GM12891 (cell line): ENCODE measurements around the gene CBLL2. TPM values are rescaled to one million over a fixed set of nuclear protein-coding genes. Genes with fewer than 3 reads are reported as not detected.
"Not testable (repeated sequence)": the region's sequence is repeated elsewhere in the genome, so short reads cannot be mapped to it uniquely, and the experiment has no call there.

Experiments used
- DNase-seq: peaks from one replicate; pipeline ENCODE4 v3.0.0; 2011; ENCODE audit warnings: low spot score; ENCODE audit not compliant: insufficient read length
- FAIRE-seq: peaks from 2 replicates; lab custom pipeline; 2011; peaks lifted over from hg19 to GRCh38; lab: Jason Lieb, UNC
- PAX5 ChIP-seq: IDR thresholded peaks from 2 replicates; pipeline ENCODE4 v1.6.1; 2011; ENCODE audit warnings: low read length, moderate library complexity, mild to moderate bottlenecking; ENCODE audit not compliant: insufficient read depth, severe bottlenecking
- POLR2A ChIP-seq: IDR thresholded peaks from 2 replicates; pipeline ENCODE4 v1.6.1; 2011; ENCODE audit warnings: low read depth, low read length, control low read depth
- POLR2AphosphoS5 ChIP-seq: IDR thresholded peaks from 2 replicates; pipeline ENCODE4 v1.6.1; 2011; ENCODE audit warnings: low read depth, low read length, control low read depth
- POU2F2 ChIP-seq: IDR thresholded peaks from 2 replicates; pipeline ENCODE4 v1.6.1; 2011; ENCODE audit warnings: low read depth, mild to moderate bottlenecking, control low read depth, low read length, moderate library complexity
- SPI1 ChIP-seq: IDR thresholded peaks from 2 replicates; pipeline ENCODE4 v1.6.1; 2011; ENCODE audit warnings: low read depth, low read length, control low read depth
- TAF1 ChIP-seq: IDR thresholded peaks from 2 replicates; pipeline ENCODE4 v1.6.1; 2011; ENCODE audit warnings: low read depth, low read length, control low read depth
- polyA plus RNA-seq: library from polyadenylated mRNA; unstranded; fragments of >200 nt; gene quantifications from one replicate; pipeline ENCODE4 v1.2.1, GENCODE V29; 2012; ENCODE audit warnings: low read depth, missing spikeins, inconsistent platforms; ENCODE audit not compliant: missing spikeins

The CBLL2 gene, protein sequence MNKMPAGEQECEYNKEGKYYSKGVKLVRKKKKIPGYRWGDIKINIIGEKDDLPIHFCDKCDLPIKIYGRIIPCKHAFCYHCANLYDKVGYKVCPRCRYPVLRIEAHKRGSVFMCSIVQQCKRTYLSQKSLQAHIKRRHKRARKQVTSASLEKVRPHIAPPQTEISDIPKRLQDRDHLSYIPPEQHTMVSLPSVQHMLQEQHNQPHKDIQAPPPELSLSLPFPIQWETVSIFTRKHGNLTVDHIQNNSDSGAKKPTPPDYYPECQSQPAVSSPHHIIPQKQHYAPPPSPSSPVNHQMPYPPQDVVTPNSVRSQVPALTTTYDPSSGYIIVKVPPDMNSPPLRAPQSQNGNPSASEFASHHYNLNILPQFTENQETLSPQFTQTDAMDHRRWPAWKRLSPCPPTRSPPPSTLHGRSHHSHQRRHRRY
- polyA plus RNA-seq: not detected

DNA sequence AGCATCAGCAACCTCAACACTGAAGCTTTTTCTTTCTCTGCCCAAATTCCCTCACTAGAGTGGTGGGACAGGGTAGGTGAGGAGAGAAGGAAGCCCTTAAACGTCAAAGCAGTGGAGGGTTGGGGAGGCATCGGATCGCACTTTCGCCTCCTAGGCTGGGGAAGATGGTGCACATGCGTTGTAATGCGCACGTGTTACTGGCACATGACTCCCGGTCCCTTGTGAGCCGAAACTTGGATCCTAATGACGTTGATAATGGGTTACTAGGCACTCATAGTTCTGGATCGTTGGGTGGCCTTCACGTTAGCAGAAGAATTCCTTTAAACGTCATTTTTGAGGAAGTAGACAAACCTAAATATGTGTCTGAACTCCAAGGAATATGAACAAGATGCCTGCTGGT is at the start of gene CBLL2:
Gene CBLL2, plus strand, starts transcription at position 301 of the 400 bp plus-strand sequence. Its CDS starts 79 bp downstream, at position 380.
- no peak for TF ChIP-seq POLR2AphosphoS5
- FAIRE-seq (no peak), DNase-seq (no peak)

DNA sequence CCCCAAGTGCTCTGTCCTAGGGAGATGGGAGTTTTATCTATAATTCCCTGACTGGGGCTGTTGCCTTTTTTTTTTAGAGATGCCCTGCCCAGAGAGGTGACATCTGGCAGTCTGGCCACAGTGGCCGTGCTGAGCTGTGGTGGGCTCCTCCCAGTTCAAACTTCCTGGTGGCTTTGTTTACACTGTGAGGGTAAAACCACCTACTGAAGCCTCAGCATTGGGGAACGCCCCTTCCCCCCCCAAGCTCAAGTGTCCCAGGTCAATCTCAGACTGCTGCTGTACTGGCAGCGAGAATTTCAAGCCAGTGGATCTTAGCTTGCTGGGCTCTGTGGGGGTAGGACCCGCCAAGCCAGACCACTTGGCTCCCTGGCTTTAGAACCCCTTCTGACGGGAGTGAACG is 38.3 kb upstream of the CBLL2 start:
- FAIRE-seq (no peak), DNase-seq (no peak)
- no peak for TF ChIP-seq POLR2A
- no peak for TF ChIP-seq TAF1
- TF ChIP-seq PAX5: no peak
- TF ChIP-seq POU2F2: no peak
- no peak for TF ChIP-seq SPI1
- no peak for TF ChIP-seq POLR2AphosphoS5

DNA sequence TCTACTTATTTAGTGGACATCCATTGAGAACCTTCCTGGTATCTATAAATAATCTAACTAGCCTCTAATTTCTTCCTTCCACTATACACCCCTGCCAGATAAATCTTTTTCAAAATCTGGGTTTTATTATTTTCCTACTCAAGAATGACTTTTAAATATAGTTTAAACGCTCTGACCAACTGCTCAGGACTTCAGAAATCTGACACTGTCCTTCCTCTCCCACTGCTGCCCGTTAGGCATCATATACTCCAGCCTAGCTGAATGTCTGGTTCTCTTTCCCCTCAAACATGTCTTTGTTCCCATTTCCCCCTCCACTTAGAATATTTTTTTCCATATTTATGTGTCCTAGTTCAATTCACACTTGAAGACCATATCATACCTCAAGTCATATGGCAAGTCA is 35.2 kb upstream of the CBLL2 start:
- TF ChIP-seq POU2F2 (no peak), PAX5 (no peak), SPI1 (no peak), TAF1 (no peak), POLR2A (no peak), POLR2AphosphoS5 (no peak)
- no peak for DNase-seq
- FAIRE-seq: no peak

DNA sequence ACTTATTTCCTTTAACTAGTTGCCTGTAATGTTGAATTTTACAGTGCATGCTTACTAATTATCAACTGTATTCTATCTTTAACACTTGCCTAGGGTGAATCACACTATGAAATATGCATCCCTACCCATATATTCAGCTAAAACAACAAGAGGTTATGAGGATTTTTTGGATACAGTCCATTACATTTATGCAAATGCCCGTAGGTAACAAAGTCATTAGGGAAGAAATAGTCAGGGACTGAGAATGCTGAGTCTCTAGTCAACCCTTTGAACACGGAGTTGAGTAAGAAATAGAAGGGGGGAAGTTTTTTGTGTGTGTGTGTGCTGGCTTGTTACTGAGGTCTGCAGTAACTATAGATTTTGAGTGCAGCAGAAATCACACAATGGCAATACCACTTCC is 26.1 kb upstream of the CBLL2 start:
- DNase-seq (no peak), FAIRE-seq (no peak)

DNA sequence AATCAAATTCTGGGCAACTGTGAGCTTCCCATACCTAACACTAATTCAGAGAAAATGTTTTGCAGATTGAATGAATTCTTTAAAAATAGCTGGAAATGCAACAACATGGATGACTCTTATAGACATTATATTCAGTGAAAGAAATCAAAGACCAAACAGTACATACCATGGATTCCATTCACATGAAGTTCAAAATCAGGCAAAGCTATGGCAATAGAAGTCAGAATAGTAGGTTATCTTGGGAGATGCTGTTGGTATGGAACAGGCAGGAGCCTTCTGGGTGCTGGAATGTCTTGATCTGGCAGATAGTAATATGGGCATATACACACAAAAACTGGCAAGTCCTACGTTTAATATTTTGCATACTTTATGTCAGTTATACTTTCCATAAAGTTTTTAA is 25.5 kb upstream of the CBLL2 start:
- DNase-seq (no peak), FAIRE-seq (no peak)

More for the DNA sequence above, 26.1 kb upstream of the CBLL2 start:
- TF ChIP-seq PAX5 (no peak), POLR2AphosphoS5 (no peak)

DNA sequence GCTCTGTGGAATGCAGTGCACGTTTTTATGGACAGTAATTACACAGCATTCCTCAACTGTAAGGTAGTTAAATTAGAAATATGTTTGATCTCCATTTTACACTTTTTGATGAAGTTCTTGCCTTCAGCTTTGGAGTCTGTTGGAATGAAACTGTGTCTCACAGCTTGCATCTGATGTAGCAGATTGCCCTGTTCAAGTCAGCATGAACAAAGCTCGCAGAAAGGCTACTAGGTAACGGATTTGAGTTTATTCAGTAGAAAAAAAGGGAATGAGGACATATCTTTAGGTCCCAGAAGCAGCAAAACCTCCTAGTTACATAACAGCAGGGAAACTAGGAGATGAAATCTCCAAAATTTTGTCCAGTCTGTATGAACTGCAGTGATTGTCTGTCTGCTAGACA is 24.3 kb upstream of the CBLL2 start:
- DNase-seq: no peak
- no peak for FAIRE-seq
- TF ChIP-seq POLR2A (no peak), POLR2AphosphoS5 (no peak), SPI1 (no peak), PAX5 (no peak), TAF1 (no peak)

More for the DNA sequence above, 25.5 kb upstream of the CBLL2 start:
- TF ChIP-seq POLR2A (no peak), PAX5 (no peak), POU2F2 (no peak), TAF1 (no peak), POLR2AphosphoS5 (no peak), SPI1 (no peak)

DNA sequence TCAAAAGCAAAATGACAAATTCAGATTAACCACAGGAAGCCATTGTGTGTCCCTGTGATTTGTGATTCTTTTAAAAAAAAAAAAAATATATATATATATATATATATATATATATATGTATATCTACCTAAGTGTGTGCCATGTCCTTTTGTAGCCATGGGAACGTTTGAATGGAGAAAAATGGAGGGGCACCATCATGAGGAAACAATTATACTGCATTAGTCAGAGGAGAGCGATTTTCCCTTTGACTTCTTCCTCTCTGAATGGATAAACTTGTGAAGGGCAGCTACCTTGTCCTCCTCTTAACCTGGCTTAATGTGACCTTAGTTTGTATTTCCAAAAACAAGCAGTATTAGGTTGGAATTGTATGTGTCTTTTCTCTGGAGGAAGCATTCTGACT is 23.3 kb upstream of the CBLL2 start:
- no peak for TF ChIP-seq TAF1
- no peak for FAIRE-seq
- DNase-seq: no peak

DNA sequence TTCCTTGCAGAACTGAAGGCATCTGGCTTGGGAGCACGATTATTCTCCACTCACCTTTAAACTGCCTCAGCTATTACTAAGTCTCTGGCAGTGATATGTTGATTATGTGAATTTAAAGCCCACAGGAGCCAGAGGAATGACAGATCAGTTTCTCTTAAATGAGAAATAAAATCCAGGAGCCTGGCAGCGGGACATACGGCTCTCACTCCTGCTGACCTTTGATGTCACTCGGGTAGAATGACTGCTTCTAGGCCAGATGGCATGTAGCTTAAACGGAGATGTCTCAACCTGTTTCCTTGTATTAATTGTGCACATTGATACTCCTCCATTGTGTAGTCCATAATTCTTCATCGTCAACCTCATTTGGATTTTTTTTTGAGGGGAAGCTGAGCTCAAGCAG is 4.0 kb upstream of the CBLL2 start:
- TF ChIP-seq SPI1 (no peak), TAF1 (no peak), PAX5 (no peak), POLR2A (no peak), POLR2AphosphoS5 (no peak), POU2F2 (no peak)
- DNase-seq (no peak), FAIRE-seq (no peak)

DNA sequence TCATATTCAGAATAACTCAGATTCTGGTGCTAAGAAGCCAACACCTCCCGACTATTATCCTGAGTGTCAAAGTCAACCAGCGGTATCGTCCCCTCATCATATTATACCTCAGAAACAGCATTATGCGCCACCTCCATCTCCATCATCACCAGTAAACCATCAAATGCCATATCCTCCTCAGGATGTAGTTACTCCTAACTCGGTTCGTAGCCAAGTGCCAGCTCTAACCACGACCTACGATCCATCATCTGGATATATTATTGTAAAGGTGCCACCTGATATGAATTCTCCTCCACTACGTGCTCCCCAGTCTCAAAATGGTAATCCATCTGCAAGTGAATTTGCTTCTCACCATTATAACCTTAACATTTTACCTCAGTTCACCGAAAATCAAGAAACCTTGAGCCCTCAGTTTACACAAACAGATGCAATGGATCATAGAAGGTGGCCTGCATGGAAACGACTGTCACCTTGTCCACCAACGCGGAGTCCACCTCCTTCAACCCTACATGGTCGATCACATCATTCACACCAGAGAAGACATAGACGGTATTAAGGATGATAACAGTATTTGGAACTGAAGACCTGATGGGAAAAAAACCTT is 1.1 kb downstream of the CBLL2 start:
- TF ChIP-seq TAF1: no peak
- TF ChIP-seq POLR2AphosphoS5: no peak
- no peak for TF ChIP-seq POLR2A
- TF ChIP-seq POU2F2: no peak
- no peak for TF ChIP-seq PAX5
- no peak for TF ChIP-seq SPI1
- FAIRE-seq: no peak
- no peak for DNase-seq

DNA sequence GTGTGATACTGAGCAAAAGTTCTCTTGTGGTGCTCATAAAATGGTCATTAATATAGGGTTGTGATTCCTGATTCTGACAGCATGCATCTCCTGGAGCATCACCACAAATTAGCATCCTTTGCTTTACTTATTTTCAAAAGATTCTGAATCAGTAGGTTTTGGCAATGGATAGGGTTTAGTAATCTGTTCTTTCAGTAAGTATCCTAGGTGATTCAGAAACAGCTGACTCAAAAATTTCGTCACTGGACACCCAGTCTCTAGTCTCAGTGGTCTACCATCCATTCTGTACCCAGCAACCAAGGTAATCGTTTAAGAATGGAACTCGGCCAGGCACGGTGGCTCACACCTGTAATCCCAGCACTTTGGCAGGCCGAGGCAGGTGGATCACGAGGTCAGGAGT is 4.1 kb downstream of the CBLL2 start:
- DNase-seq: no peak
- FAIRE-seq: no peak
- TF ChIP-seq SPI1: no peak
- no peak for TF ChIP-seq TAF1
- no peak for TF ChIP-seq PAX5
- TF ChIP-seq POLR2A: no peak
- no peak for TF ChIP-seq POLR2AphosphoS5
- no peak for TF ChIP-seq POU2F2

DNA sequence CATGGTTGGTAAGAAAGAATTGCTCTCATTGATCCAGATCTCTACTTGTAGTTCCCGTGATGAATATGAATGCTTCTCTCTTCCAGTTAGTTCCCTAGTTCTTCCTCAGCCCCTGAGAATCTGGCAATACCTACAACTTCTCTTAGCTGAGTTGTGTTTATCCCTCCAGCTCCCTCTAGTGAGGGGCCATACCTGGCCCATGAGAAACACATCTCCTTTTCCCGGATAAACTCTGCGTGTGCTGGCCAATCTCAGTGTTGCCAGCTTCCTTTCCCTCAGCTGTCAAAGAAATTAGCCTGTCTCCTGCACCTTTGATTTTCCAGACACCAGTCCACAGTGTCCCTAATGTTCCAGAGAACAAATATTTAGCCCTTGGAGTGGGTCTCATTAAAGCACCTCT is 5.7 kb downstream of the CBLL2 start:
- no peak for FAIRE-seq
- TF ChIP-seq POLR2A: no peak
- TF ChIP-seq SPI1: no peak
- no peak for TF ChIP-seq PAX5
- no peak for TF ChIP-seq TAF1
- TF ChIP-seq POU2F2: no peak
- no peak for TF ChIP-seq POLR2AphosphoS5
- DNase-seq: no peak

DNA sequence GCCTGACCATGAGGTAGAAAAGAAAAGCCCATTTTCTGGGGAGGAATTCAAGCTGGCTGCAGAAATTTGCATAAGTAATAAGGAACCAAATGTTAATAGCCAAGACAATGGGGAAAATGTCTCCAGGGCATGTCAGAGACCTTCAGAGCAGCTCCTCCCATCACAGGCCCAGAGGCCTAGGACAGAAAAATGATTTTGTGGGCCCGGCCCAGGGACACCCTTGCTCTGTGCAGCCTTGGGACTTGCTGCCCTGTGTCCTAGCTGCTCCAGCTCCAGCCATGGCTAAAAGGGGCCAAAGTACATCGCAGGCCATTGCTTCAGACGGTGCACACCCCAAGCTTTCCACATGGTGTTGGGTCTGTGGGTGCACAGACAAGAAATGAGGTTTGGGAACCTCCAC is 16.5 kb downstream of the CBLL2 start:
- DNase-seq, FAIRE-seq: not testable (repeated sequence)
